SH-SY5Y (cell line): ENCODE measurements around the gene LRRTM4.

Source experiments
- GATA2 ChIP-seq: IDR thresholded peaks from 2 replicates; pipeline ENCODE4 v1.6.1; 2011; ENCODE audit warnings: mild to moderate bottlenecking, low read depth, low read length
- GATA3 ChIP-seq: IDR thresholded peaks from 2 replicates; pipeline ENCODE4 v1.6.1; 2011; ENCODE audit warnings: low read depth, mild to moderate bottlenecking, low read length, moderate library complexity

DNA sequence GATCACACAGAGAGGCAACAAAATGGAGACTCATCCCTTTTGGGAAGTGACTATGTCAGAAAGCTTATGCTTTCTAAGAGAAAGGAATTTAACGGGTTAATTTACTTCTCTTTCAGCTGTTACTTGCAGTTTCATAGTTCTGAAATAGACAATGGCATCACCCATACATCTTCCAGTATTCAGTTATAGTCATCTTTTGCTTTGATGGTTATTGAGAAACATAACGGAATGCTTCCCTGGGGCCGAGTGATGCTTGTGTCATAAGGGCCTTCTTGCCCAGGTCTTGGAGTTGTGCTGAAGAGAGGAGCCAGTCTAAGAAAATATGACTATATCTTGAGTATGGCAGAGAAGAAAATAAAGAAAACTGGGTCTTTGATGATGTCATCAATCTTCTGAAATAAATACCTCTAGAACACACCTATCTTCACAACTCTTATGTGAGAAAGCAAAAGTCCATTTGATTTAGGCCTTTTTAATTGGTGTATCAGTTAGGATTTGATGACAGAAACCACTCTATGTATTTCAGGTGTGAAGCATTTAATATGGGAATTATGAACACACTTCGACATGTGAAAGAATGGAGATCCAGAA is 328.2 kb downstream of the LRRTM4 start:
- TF ChIP-seq GATA2 (no peak), GATA3 (no peak)
